Sigmoid colon (tissue), 3 donors: ENCODE measurements around the gene DNAJA1.

Source experiments
- POLR2A ChIP-seq, 2 donors: fragments of 450-650 bp; IDR thresholded peaks; one replicate each; pipeline ENCODE4 v1.6.1; 2016; ENCODE audit warnings: antibody characterized with exemption in 2 of 2, mild to moderate bottlenecking in 2 of 2, moderate library complexity in 2 of 2
- TF ChIP-seq, protein P1 (sequence below), 4 experiments: fragments of 450-650 bp in 3 of 4; fragments of 200-600 bp in 1 of 4; IDR thresholded peaks; one replicate each; pipeline ENCODE4 v1.5.1; 2016 to 2019; ENCODE audit warnings: antibody characterized with exemption in 4 of 4, mild to moderate bottlenecking in 3 of 4, moderate library complexity in 2 of 4

DNA sequence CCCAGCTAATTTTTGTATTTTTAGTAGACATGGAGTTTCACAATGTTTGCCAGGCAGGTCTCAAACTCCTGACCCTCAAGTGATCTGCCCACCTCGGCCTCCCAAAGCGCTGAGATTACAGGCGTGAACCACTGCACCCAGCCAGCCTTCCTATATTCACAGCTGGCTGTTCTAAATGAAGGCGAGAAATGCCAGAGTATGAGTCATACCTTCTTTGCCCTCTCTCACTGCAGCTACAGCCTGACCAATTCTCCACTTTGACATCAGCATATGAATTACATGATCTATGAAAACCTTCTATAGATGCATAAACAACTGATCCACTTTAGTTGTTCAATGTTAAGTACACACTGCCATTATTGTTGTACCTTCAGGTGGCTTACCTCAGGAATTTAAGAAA is 38.1 kb upstream of the DNAJA1 start:
- TF ChIP-seq, protein P1, sequence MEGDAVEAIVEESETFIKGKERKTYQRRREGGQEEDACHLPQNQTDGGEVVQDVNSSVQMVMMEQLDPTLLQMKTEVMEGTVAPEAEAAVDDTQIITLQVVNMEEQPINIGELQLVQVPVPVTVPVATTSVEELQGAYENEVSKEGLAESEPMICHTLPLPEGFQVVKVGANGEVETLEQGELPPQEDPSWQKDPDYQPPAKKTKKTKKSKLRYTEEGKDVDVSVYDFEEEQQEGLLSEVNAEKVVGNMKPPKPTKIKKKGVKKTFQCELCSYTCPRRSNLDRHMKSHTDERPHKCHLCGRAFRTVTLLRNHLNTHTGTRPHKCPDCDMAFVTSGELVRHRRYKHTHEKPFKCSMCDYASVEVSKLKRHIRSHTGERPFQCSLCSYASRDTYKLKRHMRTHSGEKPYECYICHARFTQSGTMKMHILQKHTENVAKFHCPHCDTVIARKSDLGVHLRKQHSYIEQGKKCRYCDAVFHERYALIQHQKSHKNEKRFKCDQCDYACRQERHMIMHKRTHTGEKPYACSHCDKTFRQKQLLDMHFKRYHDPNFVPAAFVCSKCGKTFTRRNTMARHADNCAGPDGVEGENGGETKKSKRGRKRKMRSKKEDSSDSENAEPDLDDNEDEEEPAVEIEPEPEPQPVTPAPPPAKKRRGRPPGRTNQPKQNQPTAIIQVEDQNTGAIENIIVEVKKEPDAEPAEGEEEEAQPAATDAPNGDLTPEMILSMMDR (IDR thresholded peaks at IDR 0.05): no peak
- TF ChIP-seq POLR2A (IDR thresholded peaks at IDR 0.05): no peak
